HepG2 (cell line): ENCODE results near the gene RIPOR3. TPM values are rescaled to one million over a fixed set of nuclear protein-coding genes. Genes with fewer than 3 reads are reported as not detected.

ENCODE experiments used
- ESRRA ChIP-seq: sonication (generic); formaldehyde crosslinking; IDR thresholded peaks from 2 replicates; pipeline ENCODE4 v1.5.1; 2020; ENCODE audit warnings: mild to moderate bottlenecking, low read depth, missing genetic modification reagents
- FOSL2 ChIP-seq: sonication (generic); formaldehyde crosslinking; IDR thresholded peaks from 2 replicates; pipeline ENCODE4 v1.4.0; 2020; ENCODE audit warnings: missing genetic modification reagents
- MTA3 ChIP-seq: sonication (generic); formaldehyde crosslinking; IDR thresholded peaks from 2 replicates; pipeline ENCODE4 v1.4.0; 2020; ENCODE audit warnings: missing genetic modification reagents
- SRSF1 ChIP-seq: fragments of 200-400 bp; formaldehyde crosslinking; optimal IDR thresholded peaks from 2 replicates; pipeline ENCODE3; 2017; ENCODE audit warnings: mild to moderate bottlenecking, low read depth, low read length, moderate library complexity
- ZNF296 ChIP-seq: sonication (generic); formaldehyde crosslinking; conservative IDR thresholded peaks from 2 replicates; pipeline ENCODE4 v1.5.0; 2020; ENCODE audit warnings: mild to moderate bottlenecking, missing genetic modification reagents
- ZNF652 ChIP-seq: IDR thresholded peaks from 2 replicates; pipeline ENCODE4 v1.6.1; 2016; ENCODE audit warnings: low read depth, borderline replicate concordance
- polyA plus RNA-seq, 8 experiments: library from polyadenylated mRNA; depleted of rRNA in 3 of 8; stranded (reverse) in 7 of 8; unstranded in 1 of 8; fragments of >200 nt; fragmentation: Illumina TruSeq in 4 of 8; extraction: Trizol in 4 of 8; gene quantifications; 2 replicates each; pipeline versions ENCODE4 v1.2.1 to v1.2.3, GENCODE V29; 2011 to 2016; ENCODE audit warnings: low read depth in 4 of 8, missing spikeins in 1 of 8, mixed read lengths in 1 of 8; ENCODE audit not compliant: insufficient read depth in 1 of 8
- total RNA-seq, 5 experiments: library from RNA; depleted of rRNA; stranded (reverse); fragments of >200 nt; fragmentation: Illumina TruSeq; extraction: Trizol; gene quantifications; 2 replicates each; pipeline ENCODE4 v1.2.3, GENCODE V29; 2016; ENCODE audit warnings: low read depth in 1 of 5
- TF ChIP-seq, protein P1 (sequence below): IDR thresholded peaks from 2 replicates; pipeline ENCODE4 v1.6.1; 2012; ENCODE audit warnings: low read depth, low read length, improper control_type of control experiment
- TF ChIP-seq, protein P2 (sequence below): sonication (generic); formaldehyde crosslinking; IDR thresholded peaks from 2 replicates; pipeline ENCODE4 v1.4.0; 2020; ENCODE audit warnings: mild to moderate bottlenecking, missing genetic modification reagents
- TF ChIP-seq, protein P3 (sequence below): sonication (generic); formaldehyde crosslinking; IDR thresholded peaks from 2 replicates; pipeline ENCODE4 v1.5.0; 2020; ENCODE audit warnings: mild to moderate bottlenecking, missing genetic modification reagents
- TF ChIP-seq, protein P4 (sequence below): fragments of 450-650 bp; IDR thresholded peaks from 2 replicates; pipeline ENCODE4 v1.6.1; 2017
- TF ChIP-seq, protein P5 (sequence below): sonication (generic); formaldehyde crosslinking; conservative IDR thresholded peaks from 2 replicates; pipeline ENCODE4 v1.5.0; 2020; ENCODE audit warnings: missing genetic modification reagents

The RIPOR3 gene
- total and polyA plus RNA-seq, 2 of the 13 experiments (the other 11 are each of a cell fraction or from before 2014, with no cell fraction given): 0.18 TPM; not detected in 1

DNA sequence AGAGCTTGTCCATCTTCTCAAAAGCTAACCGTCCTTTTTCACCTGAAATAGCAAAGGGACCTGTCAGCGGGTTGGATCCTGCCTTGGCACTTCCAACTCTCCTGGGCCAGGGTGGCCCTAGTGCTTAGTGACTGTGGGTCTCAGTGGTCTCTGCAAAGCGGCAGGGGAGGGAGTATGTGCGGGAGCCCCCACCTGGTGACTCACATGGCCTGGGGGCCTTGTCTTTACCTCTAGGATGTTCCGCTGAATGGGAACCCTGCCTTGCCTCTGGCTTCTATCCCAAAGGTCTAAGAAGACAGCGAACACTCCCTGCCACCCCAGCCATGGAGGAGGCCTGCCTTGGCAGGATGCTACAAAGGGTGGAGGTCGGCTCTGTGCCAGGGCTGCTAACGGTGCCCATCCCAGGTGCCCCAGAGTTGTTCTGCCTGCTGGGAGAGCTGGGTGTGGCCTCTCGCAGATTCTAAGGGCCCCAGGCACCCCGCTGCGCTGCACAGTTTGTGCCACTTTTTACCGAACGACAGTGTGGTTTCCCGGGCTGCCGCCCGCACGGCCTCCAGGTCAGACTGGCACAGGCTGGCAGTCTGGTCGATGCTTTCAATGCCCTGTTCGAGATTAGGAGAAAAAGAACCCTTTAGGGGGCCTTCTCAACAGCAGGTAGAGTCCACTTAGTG, 103.9 kb downstream of the RIPOR3 start (continued):
- TF ChIP-seq SRSF1 (peak; percentile 37), ZNF652 (no peak), ZNF296 (CRISPR knock-in tag) (no peak), FOSL2 (CRISPR knock-in tag) (no peak), MTA3 (CRISPR knock-in tag) (no peak), ESRRA (peak; percentile 5; the same call in 1 of the 2 replicates)
- TF ChIP-seq, protein P1, sequence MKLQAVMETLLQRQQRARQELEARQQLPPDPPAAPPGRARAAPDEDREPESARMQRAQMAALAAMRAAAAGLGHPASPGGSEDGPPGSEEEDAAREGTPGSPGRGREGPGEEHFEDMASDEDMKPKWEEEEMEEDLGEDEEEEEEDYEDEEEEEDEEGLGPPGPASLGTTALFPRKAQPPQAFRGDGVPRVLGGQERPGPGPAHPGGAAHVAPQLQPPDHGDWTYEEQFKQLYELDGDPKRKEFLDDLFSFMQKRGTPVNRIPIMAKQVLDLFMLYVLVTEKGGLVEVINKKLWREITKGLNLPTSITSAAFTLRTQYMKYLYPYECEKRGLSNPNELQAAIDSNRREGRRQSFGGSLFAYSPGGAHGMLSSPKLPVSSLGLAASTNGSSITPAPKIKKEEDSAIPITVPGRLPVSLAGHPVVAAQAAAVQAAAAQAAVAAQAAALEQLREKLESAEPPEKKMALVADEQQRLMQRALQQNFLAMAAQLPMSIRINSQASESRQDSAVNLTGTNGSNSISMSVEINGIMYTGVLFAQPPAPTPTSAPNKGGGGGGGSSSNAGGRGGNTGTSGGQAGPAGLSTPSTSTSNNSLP: no peak
- TF ChIP-seq, protein P2, sequence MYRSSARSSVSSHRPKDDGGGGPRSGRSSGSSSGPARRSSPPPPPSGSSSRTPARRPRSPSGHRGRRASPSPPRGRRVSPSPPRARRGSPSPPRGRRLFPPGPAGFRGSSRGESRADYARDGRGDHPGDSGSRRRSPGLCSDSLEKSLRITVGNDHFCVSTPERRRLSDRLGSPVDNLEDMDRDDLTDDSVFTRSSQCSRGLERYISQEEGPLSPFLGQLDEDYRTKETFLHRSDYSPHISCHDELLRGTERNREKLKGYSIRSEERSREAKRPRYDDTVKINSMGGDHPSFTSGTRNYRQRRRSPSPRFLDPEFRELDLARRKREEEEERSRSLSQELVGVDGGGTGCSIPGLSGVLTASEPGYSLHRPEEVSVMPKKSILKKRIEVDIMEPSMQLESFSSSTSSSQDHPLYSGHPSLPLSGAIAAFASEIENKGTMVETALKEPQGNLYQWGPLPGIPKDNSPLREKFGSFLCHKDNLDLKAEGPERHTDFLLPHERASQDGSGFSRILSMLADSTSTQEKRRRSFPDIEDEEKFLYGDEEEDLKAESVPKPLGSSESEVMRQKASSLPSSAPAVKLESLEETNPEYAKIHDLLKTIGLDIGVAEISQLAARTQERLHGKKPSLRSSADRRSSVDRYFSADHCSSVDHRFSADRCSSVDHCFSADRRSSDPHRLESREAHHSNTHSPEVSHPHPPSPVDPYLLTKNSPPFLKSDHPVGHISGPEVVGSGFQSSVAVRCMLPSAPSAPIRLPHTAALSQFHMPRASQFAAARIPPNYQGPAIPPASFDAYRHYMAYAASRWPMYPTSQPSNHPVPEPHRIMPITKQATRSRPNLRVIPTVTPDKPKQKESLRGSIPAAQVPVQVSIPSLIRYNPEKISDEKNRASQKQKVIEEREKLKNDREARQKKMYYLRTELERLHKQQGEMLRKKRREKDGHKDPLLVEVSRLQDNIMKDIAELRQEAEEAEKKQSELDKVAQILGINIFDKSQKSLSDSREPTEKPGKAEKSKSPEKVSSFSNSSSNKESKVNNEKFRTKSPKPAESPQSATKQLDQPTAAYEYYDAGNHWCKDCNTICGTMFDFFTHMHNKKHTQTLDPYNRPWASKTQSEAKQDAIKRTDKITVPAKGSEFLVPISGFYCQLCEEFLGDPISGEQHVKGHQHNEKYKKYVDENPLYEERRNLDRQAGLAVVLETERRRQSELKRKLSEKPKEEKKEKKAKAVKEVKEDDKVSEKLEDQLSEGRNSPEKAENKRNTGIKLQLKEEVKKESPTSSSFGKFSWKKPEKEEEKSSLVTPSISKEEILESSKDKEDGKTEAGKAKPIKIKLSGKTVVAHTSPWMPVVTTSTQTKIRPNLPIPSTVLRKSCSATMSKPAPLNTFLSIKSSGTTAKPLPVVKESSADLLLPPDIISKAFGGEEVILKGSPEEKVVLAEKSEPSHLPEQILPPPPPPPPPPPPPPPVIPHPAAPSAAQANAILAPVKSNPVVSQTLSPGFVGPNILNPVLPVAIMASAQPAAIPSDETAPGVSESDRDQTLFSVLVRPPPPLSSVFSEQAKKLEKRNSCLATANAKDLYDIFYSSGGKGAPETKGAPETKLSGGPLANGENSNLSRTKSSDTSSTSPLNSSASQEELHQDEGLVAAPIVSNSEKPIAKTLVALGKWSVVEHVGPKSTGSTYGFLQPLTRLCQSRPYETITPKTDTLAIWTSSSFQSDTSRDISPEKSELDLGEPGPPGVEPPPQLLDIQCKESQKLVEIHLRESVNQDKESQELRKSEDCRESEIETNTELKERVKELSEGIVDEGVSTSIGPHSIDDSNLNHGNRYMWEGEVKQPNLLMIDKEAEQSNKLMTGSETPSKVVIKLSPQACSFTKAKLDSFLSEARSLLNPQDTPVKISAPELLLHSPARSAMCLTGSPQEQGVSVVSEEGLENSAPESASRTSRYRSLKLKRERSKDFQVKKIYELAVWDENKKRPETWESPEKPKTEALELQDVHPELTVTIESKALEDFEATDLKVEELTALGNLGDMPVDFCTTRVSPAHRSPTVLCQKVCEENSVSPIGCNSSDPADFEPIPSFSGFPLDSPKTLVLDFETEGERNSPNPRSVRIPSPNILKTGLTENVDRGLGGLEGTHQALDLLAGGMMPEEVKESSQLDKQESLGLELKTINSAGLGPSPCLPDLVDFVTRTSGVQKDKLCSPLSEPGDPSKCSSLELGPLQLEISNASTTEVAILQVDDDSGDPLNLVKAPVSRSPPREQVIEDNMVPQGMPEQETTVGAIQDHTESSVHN: no peak
- TF ChIP-seq, protein P3, sequence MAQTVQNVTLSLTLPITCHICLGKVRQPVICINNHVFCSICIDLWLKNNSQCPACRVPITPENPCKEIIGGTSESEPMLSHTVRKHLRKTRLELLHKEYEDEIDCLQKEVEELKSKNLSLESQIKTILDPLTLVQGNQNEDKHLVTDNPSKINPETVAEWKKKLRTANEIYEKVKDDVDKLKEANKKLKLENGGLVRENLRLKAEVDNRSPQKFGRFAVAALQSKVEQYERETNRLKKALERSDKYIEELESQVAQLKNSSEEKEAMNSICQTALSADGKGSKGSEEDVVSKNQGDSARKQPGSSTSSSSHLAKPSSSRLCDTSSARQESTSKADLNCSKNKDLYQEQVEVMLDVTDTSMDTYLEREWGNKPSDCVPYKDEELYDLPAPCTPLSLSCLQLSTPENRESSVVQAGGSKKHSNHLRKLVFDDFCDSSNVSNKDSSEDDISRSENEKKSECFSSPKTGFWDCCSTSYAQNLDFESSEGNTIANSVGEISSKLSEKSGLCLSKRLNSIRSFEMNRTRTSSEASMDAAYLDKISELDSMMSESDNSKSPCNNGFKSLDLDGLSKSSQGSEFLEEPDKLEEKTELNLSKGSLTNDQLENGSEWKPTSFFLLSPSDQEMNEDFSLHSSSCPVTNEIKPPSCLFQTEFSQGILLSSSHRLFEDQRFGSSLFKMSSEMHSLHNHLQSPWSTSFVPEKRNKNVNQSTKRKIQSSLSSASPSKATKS (CRISPR knock-in tag): no peak
- TF ChIP-seq, protein P4, sequence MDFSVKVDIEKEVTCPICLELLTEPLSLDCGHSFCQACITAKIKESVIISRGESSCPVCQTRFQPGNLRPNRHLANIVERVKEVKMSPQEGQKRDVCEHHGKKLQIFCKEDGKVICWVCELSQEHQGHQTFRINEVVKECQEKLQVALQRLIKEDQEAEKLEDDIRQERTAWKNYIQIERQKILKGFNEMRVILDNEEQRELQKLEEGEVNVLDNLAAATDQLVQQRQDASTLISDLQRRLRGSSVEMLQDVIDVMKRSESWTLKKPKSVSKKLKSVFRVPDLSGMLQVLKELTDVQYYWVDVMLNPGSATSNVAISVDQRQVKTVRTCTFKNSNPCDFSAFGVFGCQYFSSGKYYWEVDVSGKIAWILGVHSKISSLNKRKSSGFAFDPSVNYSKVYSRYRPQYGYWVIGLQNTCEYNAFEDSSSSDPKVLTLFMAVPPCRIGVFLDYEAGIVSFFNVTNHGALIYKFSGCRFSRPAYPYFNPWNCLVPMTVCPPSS: no peak
- TF ChIP-seq, protein P5, sequence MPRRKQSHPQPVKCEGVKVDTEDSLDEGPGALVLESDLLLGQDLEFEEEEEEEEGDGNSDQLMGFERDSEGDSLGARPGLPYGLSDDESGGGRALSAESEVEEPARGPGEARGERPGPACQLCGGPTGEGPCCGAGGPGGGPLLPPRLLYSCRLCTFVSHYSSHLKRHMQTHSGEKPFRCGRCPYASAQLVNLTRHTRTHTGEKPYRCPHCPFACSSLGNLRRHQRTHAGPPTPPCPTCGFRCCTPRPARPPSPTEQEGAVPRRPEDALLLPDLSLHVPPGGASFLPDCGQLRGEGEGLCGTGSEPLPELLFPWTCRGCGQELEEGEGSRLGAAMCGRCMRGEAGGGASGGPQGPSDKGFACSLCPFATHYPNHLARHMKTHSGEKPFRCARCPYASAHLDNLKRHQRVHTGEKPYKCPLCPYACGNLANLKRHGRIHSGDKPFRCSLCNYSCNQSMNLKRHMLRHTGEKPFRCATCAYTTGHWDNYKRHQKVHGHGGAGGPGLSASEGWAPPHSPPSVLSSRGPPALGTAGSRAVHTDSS: 0 out of 2 replicates have a peak, but pooled peaks have one; percentile 73
